ENCODE data around the gene INTS3. TPM values are rescaled to one million over a fixed set of nuclear protein-coding genes. Genes with fewer than 3 reads are reported as not detected.

The INTS3 gene
- total RNA-seq, 1 experiment from 2014 or later, result 39.0 TPM

- H3K4me3 ChIP-seq (ENCODE audit: low read depth, low read length), result peak overlapping the region; percentile 73
- Mint-ChIP-seq H3K9me3 (ENCODE audit: unreplicated experiment) (no peaks in the 10 kb centered on the region), H3K27me3 (ENCODE audit: insufficient read depth, unreplicated experiment) (peaks cover 9% of the 10 kb centered on the region), H3K4me3 (ENCODE audit: unreplicated experiment) (peak overlapping the region; percentile 97), H3K27ac (ENCODE audit: unreplicated experiment) (no peak overlapping the region), H3K36me3 (ENCODE audit: insufficient read depth, unreplicated experiment) (peaks cover 19% of the 10 kb centered on the region), H3K4me1 (ENCODE audit: low read depth, unreplicated experiment) (peaks cover 35% of the 10 kb centered on the region)
- intact Hi-C loops (cut with micrococcal nuclease; ENCODE audit: unreplicated experiment), result loop anchor here (2.0 to 5.0 kb wide), 2 partner anchors 243 to 307 kb away; partner anchors contain the start of genes GATAD2B and RAB13
- TF ChIP-seq CTCF (IDR thresholded peaks at IDR 0.05; ENCODE audit: insufficient read depth in 1 of 2, low read depth in 1 of 2, low read length in 1 of 2, severe bottlenecking in 1 of 2, unreplicated experiment in 1 of 2), result no peak
- ChIA-PET POLR2A (interaction anchor here (0.6 kb wide), 1 partner anchor 149 kb away, joined by 3 read pairs; no protein-coding TSS in a partner anchor), CTCF (interaction anchor here (0.6 to 1.0 kb wide), 2 partner anchors 48 to 315 kb away, joined by 3 to 5 read pairs; partner anchors contain the start of gene INTS3)
- no peaks in the 10 kb centered on the region for H3K27me3 ChIP-seq (replicated peaks; ENCODE audit: control insufficient read depth, insufficient read depth, low read length)
- H3K36me3 ChIP-seq (ENCODE audit: control insufficient read depth, insufficient read depth, low read length), result no peaks in the 10 kb centered on the region
- peak in 1 of 2 experiments; percentile 43 for DNase-seq
- peaks cover 16% of the 10 kb centered on the region for H3K4me1 ChIP-seq
- no TSS peak for BruUV-seq (replicated peaks)
- H3K9me3 ChIP-seq, result no peaks in the 10 kb centered on the region
Observed at GRCh38 chr1:153679337-153680119, 48.3 kb upstream of the INTS3 start.

GRCh38 chr1:153680120-153680403 is 47.8 kb upstream of the INTS3 start:
- Histone ChIP-seq H3K36me3 (ENCODE audit: control insufficient read depth, insufficient read depth, low read length) (no peaks in the 10 kb centered on the region), H3K4me1 (peaks cover 16% of the 10 kb centered on the region), H3K9me3 (no peaks in the 10 kb centered on the region), H3K4me3 (ENCODE audit: low read depth, low read length) (no peak overlapping the region), H3K27me3 (replicated peaks; ENCODE audit: control insufficient read depth, insufficient read depth, low read length) (no peaks in the 10 kb centered on the region)
- intact Hi-C loops (cut with micrococcal nuclease; ENCODE audit: unreplicated experiment), result no loop called here
- CTCF ChIA-PET, result no interaction called here
- peaks cover 9% of the 10 kb centered on the region for H3K27me3 Mint-ChIP-seq (ENCODE audit: insufficient read depth, unreplicated experiment)
- no peak for DNase-seq
- H3K9me3 Mint-ChIP-seq (ENCODE audit: unreplicated experiment), result no peaks in the 10 kb centered on the region
- H3K36me3 Mint-ChIP-seq (ENCODE audit: insufficient read depth, unreplicated experiment), result peaks cover 19% of the 10 kb centered on the region
- BruUV-seq (replicated peaks), result no TSS peak
- TF ChIP-seq CTCF (IDR thresholded peaks at IDR 0.05; ENCODE audit: insufficient read depth in 1 of 2, low read depth in 1 of 2, low read length in 1 of 2, severe bottlenecking in 1 of 2, unreplicated experiment in 1 of 2), result no peak
- peaks cover 35% of the 10 kb centered on the region for H3K4me1 Mint-ChIP-seq (ENCODE audit: low read depth, unreplicated experiment)
- no peak overlapping the region for H3K27ac Mint-ChIP-seq (ENCODE audit: unreplicated experiment)
- POLR2A ChIA-PET, result no interaction called here
- peak overlapping the region; percentile 97 for H3K4me3 Mint-ChIP-seq (ENCODE audit: unreplicated experiment)

- H3K27me3 ChIP-seq (replicated peaks; ENCODE audit: control insufficient read depth, insufficient read depth, low read length), result no peaks in the 10 kb centered on the region
- H3K9me3 ChIP-seq, result no peaks in the 10 kb centered on the region
- no TSS peak for BruUV-seq (replicated peaks)
- H3K9me3 Mint-ChIP-seq (ENCODE audit: unreplicated experiment), result no peaks in the 10 kb centered on the region
- H3K4me3 Mint-ChIP-seq (ENCODE audit: unreplicated experiment), result no peak overlapping the region
- peaks cover 9% of the 10 kb centered on the region for H3K27me3 Mint-ChIP-seq (ENCODE audit: insufficient read depth, unreplicated experiment)
- intact Hi-C loops (cut with micrococcal nuclease; ENCODE audit: unreplicated experiment), result no loop called here
- no peak overlapping the region for H3K4me3 ChIP-seq (ENCODE audit: low read depth, low read length)
- TF ChIP-seq CTCF (IDR thresholded peaks at IDR 0.05; ENCODE audit: insufficient read depth in 1 of 2, low read depth in 1 of 2, low read length in 1 of 2, severe bottlenecking in 1 of 2, unreplicated experiment in 1 of 2), result no peak
- H3K36me3 Mint-ChIP-seq (ENCODE audit: insufficient read depth, unreplicated experiment), result peaks cover 15% of the 10 kb centered on the region
- peaks cover 12% of the 10 kb centered on the region for H3K4me1 ChIP-seq
- CTCF ChIA-PET, result interaction anchor here (0.5 kb wide), 1 partner anchor 125 kb away, joined by 5 read pairs; no protein-coding TSS in a partner anchor
- DNase-seq, result no peak
- POLR2A ChIA-PET, result no interaction called here
- no peaks in the 10 kb centered on the region for H3K36me3 ChIP-seq (ENCODE audit: control insufficient read depth, insufficient read depth, low read length)
- no peak overlapping the region for H3K27ac Mint-ChIP-seq (ENCODE audit: unreplicated experiment)
- H3K4me1 Mint-ChIP-seq (ENCODE audit: low read depth, unreplicated experiment), result peaks cover 30% of the 10 kb centered on the region
Observed at GRCh38 chr1:153682730-153683129, 45.1 kb upstream of the INTS3 start.
